WTC11 (cell line): Measurements from ENCODE around the gene ABHD13. TPM values are rescaled to one million over a fixed set of nuclear protein-coding genes. Genes with fewer than 3 reads are reported as not detected.

ENCODE experiments used
- ATAC-seq: fragments of 200-7000 bp; cut with Tn5 transposase; 2 replicates; pipeline ENCODE4 v1.10.0; 2021; ENCODE audit warnings: mild to moderate bottlenecking, moderate library complexity
- CTCF ChIA-PET: fragments of 300-600 bp; sonication (Branson Sonifier 250); formaldehyde crosslinking; loops from one replicate; lab custom pipeline; 2021; ENCODE audit warnings: antibody characterized with exemption; lab: Charles Lee
- POLR2A ChIA-PET: fragments of 350-600 bp; sonication (Branson Sonifier 250); formaldehyde crosslinking; loops from one replicate; lab custom pipeline; 2021; ENCODE audit warnings: antibody characterized with exemption; lab: Charles Lee
- DNase-seq: peaks from one replicate; pipeline ENCODE4 v3.0.0; 2021; ENCODE audit warnings: low spot score
- H3K27ac Mint-ChIP-seq: 2 replicates; pipeline ENCODE4 v1.8.0; 2021; ENCODE audit warnings: mixed read lengths
- H3K27me3 Mint-ChIP-seq: 2 replicates; pipeline ENCODE4 v1.8.0; 2021; ENCODE audit warnings: low read depth, mild to moderate bottlenecking, moderate library complexity, mixed read lengths
- H3K36me3 Mint-ChIP-seq: 2 replicates; pipeline ENCODE4 v1.8.0; 2021; ENCODE audit warnings: mixed read lengths
- H3K4me1 Mint-ChIP-seq: 2 replicates; pipeline ENCODE4 v1.8.0; 2022; ENCODE audit warnings: mixed read lengths
- H3K4me3 Mint-ChIP-seq: 2 replicates; pipeline ENCODE4 v1.8.0; 2021; ENCODE audit warnings: mild to moderate bottlenecking, moderate library complexity, mixed read lengths
- H3K9me3 Mint-ChIP-seq: 2 replicates; pipeline ENCODE4 v1.8.0; 2021; ENCODE audit warnings: mixed read lengths
- EMX1 ChIP-seq: fragments of 250-450 bp; sonication (Bioruptor Pico); IDR thresholded peaks from 2 replicates; pipeline ENCODE4 v1.8.0; 2021; ENCODE audit warnings: mild to moderate bottlenecking
- MAX ChIP-seq: sonication (generic); formaldehyde crosslinking; IDR thresholded peaks from 2 replicates; pipeline ENCODE4 v1.8.0; 2022; ENCODE audit warnings: mild to moderate bottlenecking, missing genetic modification reagents
- SOX15 ChIP-seq: fragments of 250-450 bp; sonication (Bioruptor Pico); IDR thresholded peaks from 2 replicates; pipeline ENCODE4 v1.9.0; 2021; ENCODE audit warnings: mild to moderate bottlenecking
- ZNF121 ChIP-seq: sonication (generic); formaldehyde crosslinking; IDR thresholded peaks from 2 replicates; pipeline ENCODE4 v1.8.0; 2023; ENCODE audit warnings: missing genetic modification reagents
- ZNF232 ChIP-seq: sonication (generic); formaldehyde crosslinking; IDR thresholded peaks from 2 replicates; pipeline ENCODE4 v1.8.0; 2022; ENCODE audit warnings: mild to moderate bottlenecking, missing genetic modification reagents
- ZNF281 ChIP-seq: sonication (generic); formaldehyde crosslinking; IDR thresholded peaks from 2 replicates; pipeline ENCODE4 v1.8.0; 2023; ENCODE audit warnings: mild to moderate bottlenecking, missing genetic modification reagents
- ZNF671 ChIP-seq: fragments of 250-450 bp; sonication (Bioruptor Pico); IDR thresholded peaks from 2 replicates; pipeline ENCODE4 v1.8.0; 2021; ENCODE audit warnings: mild to moderate bottlenecking
- total RNA-seq: library from RNA; stranded (reverse); gene quantifications from 3 replicates; pipeline ENCODE4 v1.2.3, GENCODE V29; 2021
- TF ChIP-seq, protein P1 (sequence below): sonication (generic); formaldehyde crosslinking; IDR thresholded peaks from 2 replicates; pipeline ENCODE4 v1.8.1; 2023; ENCODE audit warnings: mild to moderate bottlenecking, moderate library complexity, missing genetic modification reagents
- TF ChIP-seq, protein P2 (sequence below): sonication (generic); formaldehyde crosslinking; IDR thresholded peaks from 2 replicates; pipeline ENCODE4 v1.8.0; 2022; ENCODE audit warnings: mild to moderate bottlenecking, missing genetic modification reagents
- TF ChIP-seq, protein P3 (sequence below): sonication (generic); formaldehyde crosslinking; IDR thresholded peaks from 2 replicates; pipeline ENCODE4 v1.8.0; 2022; ENCODE audit warnings: mild to moderate bottlenecking, missing genetic modification reagents
- TF ChIP-seq, protein P4 (sequence below): sonication (generic); formaldehyde crosslinking; IDR thresholded peaks from 2 replicates; pipeline ENCODE4 v1.8.0; 2022; ENCODE audit warnings: missing genetic modification reagents
- TF ChIP-seq, protein P5 (sequence below): sonication (generic); formaldehyde crosslinking; IDR thresholded peaks from 2 replicates; pipeline ENCODE4 v1.8.1; 2022; ENCODE audit warnings: mild to moderate bottlenecking, moderate library complexity, missing genetic modification reagents

The ABHD13 gene
- total RNA-seq, 1 experiment from 2014 or later, result 5.4 TPM

DNA sequence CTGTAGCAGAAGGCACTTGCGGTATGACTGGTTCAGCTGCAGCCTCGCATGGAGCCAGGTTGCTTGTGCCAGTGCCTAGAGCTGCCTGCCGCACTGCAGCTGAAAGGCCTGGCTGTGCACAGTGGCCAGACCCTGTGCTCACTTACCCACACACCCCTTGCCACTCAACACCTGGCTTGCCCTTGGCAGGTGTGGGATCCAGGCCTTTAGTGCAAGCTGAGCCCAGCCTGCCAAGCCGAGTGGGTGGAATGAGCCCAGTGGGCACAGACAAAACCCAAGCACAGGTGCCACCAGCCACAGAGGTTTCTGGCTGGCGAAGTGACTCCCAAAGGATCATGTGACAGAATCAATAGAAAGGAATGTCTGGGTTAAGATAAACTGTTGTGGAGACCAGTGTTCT, 22.3 kb upstream of the ABHD13 start (continued):
- TF ChIP-seq, protein P1, sequence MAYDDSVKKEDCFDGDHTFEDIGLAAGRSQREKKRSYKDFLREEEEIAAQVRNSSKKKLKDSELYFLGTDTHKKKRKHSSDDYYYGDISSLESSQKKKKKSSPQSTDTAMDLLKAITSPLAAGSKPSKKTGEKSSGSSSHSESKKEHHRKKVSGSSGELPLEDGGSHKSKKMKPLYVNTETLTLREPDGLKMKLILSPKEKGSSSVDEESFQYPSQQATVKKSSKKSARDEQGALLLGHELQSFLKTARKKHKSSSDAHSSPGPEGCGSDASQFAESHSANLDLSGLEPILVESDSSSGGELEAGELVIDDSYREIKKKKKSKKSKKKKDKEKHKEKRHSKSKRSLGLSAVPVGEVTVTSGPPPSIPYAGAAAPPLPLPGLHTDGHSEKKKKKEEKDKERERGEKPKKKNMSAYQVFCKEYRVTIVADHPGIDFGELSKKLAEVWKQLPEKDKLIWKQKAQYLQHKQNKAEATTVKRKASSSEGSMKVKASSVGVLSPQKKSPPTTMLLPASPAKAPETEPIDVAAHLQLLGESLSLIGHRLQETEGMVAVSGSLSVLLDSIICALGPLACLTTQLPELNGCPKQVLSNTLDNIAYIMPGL, result no peak
- TF ChIP-seq, protein P2, sequence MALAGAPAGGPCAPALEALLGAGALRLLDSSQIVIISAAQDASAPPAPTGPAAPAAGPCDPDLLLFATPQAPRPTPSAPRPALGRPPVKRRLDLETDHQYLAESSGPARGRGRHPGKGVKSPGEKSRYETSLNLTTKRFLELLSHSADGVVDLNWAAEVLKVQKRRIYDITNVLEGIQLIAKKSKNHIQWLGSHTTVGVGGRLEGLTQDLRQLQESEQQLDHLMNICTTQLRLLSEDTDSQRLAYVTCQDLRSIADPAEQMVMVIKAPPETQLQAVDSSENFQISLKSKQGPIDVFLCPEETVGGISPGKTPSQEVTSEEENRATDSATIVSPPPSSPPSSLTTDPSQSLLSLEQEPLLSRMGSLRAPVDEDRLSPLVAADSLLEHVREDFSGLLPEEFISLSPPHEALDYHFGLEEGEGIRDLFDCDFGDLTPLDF (CRISPR knock-in tag), result no peak

GRCh38 chr13:108200781-108201398, 17.3 kb upstream of the ABHD13 start:
- ChIA-PET POLR2A (no interaction called here), CTCF (no interaction called here)
- H3K9me3 Mint-ChIP-seq, result peaks cover 13% of the 10 kb centered on the region
- 0 out of 2 replicates have a peak, but pooled peaks cover 3% of the 10 kb centered on the region for H3K36me3 Mint-ChIP-seq
- no peak for ATAC-seq
- no peak for TF ChIP-seq ZNF121 (CRISPR knock-in tag)
- TF ChIP-seq, protein P3, sequence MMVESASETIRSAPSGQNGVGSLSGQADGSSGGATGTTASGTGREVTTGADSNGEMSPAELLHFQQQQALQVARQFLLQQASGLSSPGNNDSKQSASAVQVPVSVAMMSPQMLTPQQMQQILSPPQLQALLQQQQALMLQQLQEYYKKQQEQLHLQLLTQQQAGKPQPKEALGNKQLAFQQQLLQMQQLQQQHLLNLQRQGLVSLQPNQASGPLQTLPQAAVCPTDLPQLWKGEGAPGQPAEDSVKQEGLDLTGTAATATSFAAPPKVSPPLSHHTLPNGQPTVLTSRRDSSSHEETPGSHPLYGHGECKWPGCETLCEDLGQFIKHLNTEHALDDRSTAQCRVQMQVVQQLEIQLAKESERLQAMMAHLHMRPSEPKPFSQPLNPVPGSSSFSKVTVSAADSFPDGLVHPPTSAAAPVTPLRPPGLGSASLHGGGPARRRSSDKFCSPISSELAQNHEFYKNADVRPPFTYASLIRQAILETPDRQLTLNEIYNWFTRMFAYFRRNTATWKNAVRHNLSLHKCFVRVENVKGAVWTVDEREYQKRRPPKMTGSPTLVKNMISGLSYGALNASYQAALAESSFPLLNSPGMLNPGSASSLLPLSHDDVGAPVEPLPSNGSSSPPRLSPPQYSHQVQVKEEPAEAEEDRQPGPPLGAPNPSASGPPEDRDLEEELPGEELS (CRISPR knock-in tag), result no peak
- TF ChIP-seq, protein P4, sequence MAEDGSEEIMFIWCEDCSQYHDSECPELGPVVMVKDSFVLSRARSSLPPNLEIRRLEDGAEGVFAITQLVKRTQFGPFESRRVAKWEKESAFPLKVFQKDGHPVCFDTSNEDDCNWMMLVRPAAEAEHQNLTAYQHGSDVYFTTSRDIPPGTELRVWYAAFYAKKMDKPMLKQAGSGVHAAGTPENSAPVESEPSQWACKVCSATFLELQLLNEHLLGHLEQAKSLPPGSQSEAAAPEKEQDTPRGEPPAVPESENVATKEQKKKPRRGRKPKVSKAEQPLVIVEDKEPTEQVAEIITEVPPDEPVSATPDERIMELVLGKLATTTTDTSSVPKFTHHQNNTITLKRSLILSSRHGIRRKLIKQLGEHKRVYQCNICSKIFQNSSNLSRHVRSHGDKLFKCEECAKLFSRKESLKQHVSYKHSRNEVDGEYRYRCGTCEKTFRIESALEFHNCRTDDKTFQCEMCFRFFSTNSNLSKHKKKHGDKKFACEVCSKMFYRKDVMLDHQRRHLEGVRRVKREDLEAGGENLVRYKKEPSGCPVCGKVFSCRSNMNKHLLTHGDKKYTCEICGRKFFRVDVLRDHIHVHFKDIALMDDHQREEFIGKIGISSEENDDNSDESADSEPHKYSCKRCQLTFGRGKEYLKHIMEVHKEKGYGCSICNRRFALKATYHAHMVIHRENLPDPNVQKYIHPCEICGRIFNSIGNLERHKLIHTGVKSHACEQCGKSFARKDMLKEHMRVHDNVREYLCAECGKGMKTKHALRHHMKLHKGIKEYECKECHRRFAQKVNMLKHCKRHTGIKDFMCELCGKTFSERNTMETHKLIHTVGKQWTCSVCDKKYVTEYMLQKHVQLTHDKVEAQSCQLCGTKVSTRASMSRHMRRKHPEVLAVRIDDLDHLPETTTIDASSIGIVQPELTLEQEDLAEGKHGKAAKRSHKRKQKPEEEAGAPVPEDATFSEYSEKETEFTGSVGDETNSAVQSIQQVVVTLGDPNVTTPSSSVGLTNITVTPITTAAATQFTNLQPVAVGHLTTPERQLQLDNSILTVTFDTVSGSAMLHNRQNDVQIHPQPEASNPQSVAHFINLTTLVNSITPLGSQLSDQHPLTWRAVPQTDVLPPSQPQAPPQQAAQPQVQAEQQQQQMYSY (CRISPR knock-in tag), result no peak
- TF ChIP-seq ZNF281 (CRISPR knock-in tag), result no peak
- TF ChIP-seq ZNF671 (CRISPR knock-in tag), result no peak
- TF ChIP-seq ZNF232, result no peak
- TF ChIP-seq EMX1 (CRISPR knock-in tag), result no peak
- TF ChIP-seq, protein P5, sequence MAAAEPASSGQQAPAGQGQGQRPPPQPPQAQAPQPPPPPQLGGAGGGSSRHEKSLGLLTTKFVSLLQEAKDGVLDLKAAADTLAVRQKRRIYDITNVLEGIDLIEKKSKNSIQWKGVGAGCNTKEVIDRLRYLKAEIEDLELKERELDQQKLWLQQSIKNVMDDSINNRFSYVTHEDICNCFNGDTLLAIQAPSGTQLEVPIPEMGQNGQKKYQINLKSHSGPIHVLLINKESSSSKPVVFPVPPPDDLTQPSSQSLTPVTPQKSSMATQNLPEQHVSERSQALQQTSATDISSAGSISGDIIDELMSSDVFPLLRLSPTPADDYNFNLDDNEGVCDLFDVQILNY (CRISPR knock-in tag), result no peak
- no peak for TF ChIP-seq SOX15 (CRISPR knock-in tag)
- TF ChIP-seq MAX, result no peak
- no peak overlapping the region for H3K27ac Mint-ChIP-seq
- H3K4me3 Mint-ChIP-seq, result no peak overlapping the region
- H3K27me3 Mint-ChIP-seq, result no peaks in the 10 kb centered on the region
- no peak for DNase-seq
- H3K4me1 Mint-ChIP-seq, result peaks cover 12% of the 10 kb centered on the region
